HTR-8/SVneo (cell line): ENCODE measurements around the gene GFER.
"Not testable (repeated sequence)": the region's sequence is repeated elsewhere in the genome, so short reads cannot be mapped to it uniquely, and the experiment has no call there.

Experiments
- DNase-seq: peaks from one replicate; pipeline ENCODE4 v3.0.0; 2011; ENCODE audit warnings: low spot score, mixed read lengths; ENCODE audit not compliant: insufficient read length
- FAIRE-seq: peaks from 2 replicates; lab custom pipeline; 2011; peaks lifted over from hg19 to GRCh38; lab: Jason Lieb, UNC

GFER gene

GRCh38 chr16:1983544-1984346 lies at the start of gene GFER:
TSS of gene GFER (plus strand) at chr16:1984193. CDS start at chr16:1984219, 26 bp downstream.
- FAIRE-seq (peak; percentile 95), DNase-seq (peak; percentile 94)

- DNase-seq, result no peak
- no peak for FAIRE-seq
These were observed 47.0 kb upstream of the GFER start for GRCh38 chr16:1936945-1937479.

DNA sequence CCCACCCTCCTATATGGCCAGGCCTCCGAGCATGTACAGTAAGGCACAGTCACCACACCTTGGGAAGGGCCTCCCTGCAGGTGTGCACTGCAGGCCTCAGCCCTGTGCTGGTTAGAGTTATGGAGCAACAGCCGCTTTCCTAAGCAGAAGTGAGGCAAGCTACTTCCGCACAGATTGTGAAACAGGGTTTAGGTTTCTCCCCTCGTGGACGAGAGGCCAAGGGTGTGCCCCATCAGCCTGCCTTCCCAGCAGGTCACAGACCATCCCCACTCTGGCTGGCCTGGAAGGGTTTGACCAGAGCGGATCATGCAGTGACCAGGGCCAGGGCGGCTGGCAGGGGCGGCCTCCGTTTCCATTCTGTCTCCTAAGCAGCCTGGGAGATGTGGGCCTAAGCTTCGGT lies 45.7 kb upstream of the GFER start:
- FAIRE-seq, result no peak
- no peak for DNase-seq

DNA sequence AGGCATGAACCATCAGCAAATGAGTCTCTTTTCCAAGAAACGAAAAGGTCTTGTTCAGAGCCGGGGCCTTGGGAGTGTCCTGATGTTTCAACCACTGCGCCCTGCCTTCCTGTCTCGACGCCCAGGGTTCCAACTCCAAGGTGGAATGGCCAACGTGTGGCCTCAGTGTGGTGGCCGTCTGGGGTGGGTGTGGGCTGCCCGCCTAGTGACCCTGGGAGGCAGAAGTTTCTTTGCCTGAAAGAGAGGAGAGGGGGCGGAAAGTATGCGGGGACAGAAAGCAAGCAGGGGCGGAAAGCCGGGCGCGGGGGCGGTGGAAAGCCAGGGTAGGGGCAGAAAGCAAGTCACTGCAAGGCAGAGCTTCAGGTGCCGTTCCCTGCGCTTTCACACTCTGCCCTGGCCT lies 45.1 kb upstream of the GFER start:
- DNase-seq (no peak), FAIRE-seq (no peak)

DNA sequence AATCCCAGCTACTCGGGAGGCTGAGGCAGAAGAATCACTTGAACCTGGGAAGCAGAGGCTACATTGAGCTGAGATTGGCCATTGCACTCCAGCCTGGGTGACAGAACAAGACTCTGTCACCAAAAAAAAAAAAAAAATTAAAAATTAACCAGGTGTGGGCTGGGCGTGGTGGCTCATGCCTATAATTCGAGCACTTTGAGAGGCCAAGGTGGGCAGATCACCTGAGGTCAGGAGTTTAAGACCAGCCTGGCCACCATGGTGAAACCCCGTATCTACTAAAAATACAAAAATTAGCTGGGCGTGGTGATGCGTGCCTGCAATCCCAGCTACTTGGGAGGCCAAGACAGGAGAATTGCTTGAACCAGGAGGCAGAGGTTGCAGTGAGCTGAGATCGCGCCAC lies 44.2 kb upstream of the GFER start:
- FAIRE-seq, DNase-seq: not testable (repeated sequence)

DNA sequence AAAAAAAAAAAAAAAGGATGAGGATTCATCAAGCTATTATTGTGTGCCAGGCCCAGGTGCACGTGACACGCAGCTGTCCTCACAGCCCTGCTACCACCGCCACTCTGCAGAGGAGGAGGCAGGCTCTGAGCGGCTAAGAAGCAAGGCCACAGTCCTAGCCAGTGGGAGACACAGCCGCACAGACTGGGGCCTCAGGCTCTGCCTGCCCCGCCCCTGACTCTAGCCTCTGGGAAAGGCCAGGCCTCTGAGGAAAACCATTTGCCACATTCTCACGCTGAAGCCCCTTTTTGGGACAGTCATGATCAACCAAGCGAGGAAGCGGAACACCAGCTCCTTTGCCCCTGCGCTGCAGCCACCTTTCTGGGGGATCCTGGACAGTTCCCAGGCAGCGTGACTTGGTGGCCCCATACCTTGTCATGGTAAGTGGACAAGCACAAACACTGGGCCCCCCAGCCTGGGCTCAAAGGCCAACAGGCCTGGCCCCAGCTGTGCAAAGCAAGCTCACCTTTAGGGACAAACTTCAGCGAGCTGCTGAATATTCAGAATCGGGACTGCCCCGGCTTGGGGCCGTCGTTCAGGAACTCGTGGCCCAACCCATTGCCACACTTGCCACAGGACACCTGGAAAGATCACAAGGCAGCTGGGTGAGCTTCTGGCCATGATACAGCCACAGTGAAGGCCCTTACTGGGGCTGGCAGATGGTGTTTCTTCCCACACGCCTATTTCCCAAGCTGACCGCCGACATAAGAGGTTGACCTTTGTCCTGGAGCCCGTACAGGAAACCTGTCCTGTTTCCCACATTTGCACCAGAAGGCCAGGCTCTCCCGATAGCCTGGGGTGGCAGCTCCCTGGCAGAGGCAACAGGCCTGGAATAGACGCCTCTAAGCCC lies 43.5 kb upstream of the GFER start:
- FAIRE-seq (no peak), DNase-seq (no peak)

- FAIRE-seq, result no peak
- no peak for DNase-seq
These were observed 42.6 kb upstream of the GFER start for GRCh38 chr16:1941162-1942046.

DNA sequence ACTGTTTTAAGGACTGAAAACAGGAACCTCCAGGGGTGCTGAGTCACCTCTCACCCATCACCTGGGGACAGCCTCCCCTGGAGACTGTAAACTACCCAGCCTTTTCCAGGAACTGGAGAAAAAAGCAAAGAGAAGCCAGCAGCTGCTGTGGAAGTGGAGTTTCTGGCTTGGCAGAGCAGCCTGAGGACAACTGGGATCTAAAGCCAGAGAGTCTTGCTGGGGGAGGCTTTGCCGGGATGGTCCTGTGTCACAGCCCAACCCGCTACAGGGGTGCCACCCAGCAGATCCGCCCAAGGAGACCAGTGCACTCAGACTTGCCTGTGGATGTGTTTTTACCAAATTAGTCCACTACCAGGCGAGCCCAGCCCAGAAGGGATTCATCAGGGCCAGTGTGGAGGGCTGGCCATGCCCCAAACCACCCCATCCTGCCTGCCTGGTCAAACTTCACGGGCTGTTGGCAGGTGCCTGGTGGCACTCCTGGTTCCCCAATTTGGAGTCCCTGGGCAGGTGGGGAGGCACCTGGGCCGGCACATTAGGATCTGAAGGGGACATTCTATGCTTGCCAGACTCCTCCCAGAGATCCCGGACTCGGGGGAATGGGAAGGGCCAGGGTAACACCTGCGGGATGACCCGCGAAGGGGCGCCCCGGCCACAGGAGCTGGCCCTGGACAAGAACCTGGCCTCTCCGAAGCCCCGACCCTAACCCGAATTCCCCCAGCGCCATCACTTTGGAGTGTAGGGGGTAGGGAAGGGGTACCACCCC lies 41.8 kb upstream of the GFER start:
- DNase-seq, result no peak
- no peak for FAIRE-seq

- DNase-seq (peak; percentile 98), FAIRE-seq (peak; percentile 98)
These were observed 40.9 kb upstream of the GFER start, which contains the start of gene MSRB1 for GRCh38 chr16:1942810-1943726. TSS of gene MSRB1 (minus strand) at chr16:1943199. CDS start at chr16:1943156, 43 bp downstream.

- FAIRE-seq (no peak), DNase-seq (no peak)
These were observed 39.3 kb upstream of the GFER start for GRCh38 chr16:1944612-1945199.

DNA sequence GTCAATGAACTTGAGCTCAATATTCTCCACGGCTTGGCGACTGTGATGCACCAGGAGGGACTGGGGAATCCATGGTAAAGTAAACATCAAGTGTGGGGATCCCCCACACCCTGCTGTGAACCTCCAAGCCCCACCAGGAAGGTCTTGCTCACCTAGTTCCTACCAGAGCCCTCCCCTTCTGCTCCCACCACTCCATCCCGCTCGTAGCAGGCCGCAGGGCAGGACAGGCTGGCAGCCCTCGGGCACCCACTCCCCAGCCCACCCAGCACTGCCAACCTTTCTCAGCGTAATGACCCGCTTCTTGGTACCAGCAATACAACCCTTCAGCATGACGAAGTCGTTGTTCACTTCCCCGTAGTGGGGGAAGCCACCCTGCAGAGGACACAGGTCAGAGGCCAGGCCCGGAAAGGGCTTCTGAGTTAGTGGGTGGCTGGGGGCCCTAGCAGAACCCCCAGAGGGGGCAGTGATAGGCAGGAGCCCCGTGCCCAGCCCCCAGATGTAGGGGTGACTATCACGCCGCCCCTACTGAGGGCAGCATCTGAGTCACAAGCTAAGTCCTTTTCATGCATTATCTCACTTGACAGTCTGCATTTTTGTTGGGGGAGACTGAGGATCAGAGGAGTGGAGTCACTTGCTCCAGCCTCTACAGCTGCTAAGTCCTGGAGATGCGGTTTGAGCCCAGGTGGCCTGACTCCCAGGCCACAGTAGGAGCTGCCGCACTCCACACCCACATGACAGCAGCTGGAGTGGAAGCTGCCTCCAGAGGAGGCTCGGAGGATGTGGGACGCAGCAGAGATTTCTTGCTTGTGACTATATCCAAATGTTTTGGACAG lies 38.2 kb upstream of the GFER start:
- no peak for DNase-seq

DNA sequence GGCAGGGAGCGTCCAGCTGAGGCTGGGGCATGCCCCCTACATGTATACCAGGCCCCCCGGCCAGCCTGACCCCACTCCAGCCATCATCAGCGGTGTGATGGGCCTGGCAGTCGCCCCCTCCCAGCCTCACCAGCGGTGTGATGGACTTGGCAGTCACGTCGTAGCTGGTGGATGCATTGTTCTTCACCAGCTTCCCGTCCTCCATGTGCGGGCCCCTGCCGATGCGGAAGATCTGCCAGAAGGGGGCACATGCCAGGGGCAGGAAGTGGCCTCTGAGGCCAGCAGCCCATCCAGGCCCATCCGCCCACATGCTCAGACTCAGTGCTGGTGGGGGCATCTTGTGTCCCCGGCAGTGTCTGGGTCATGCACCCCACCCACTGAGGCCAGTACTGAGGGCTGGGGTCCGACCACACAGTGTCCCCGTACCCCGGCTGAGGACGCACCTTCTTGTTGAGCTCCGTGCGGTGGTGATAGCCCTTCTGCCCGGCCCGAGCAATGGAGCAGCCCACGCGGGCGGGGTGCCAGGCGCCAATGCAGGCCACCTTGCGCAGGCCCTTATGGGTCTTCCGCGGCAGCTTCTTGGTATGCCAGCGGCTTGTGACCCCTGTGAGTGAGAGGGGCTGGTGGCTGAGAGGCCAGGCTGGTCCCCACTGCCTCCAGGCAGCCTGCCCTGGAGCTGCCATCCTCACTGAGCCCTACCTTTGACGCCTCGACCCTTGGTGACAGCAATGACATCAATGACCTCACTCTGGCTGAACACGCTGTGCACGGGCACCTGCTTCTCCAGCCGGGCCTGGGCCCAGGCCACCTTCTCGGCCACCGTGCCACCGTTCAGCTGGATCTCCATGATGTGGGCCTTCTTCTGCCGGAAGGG lies 37.3 kb upstream of the GFER start:
- DNase-seq (no peak), FAIRE-seq (no peak)

More for the DNA sequence above, 38.2 kb upstream of the GFER start:
- no peak for FAIRE-seq

- FAIRE-seq (peak; percentile 46), DNase-seq (no peak)
These were observed 36.7 kb upstream of the GFER start for GRCh38 chr16:1947369-1947670.

GRCh38 chr16:1949507-1949906 lies 34.5 kb upstream of the GFER start:
- DNase-seq, result no peak
- no peak for FAIRE-seq

- no peak for FAIRE-seq
- DNase-seq, result no peak
These were observed 33.9 kb upstream of the GFER start for GRCh38 chr16:1950047-1950446.

GRCh38 chr16:1950559-1950958 lies 33.4 kb upstream of the GFER start:
- FAIRE-seq (no peak), DNase-seq (no peak)
